HG03175 (cell line): ENCODE results near the gene LCK.
A peak's percentile ranks its signal among the peaks of the same experiment; 100 is the strongest.
"Not testable (repeated sequence)": the region's sequence is repeated elsewhere in the genome, so short reads cannot be mapped to it uniquely, and the experiment has no call there.

Source experiments
- ATAC-seq: cut with Tn5 transposase; IDR thresholded peaks from one replicate; pipeline ENCODE4 v1.9.1; 2021; ENCODE audit warnings: mild to moderate bottlenecking, moderate library complexity; ENCODE audit not compliant: unreplicated experiment

LCK gene

GRCh38 chr1:32272557-32273390 is 21.7 kb downstream of the LCK start:
- ATAC-seq = no peak

GRCh38 chr1:32273391-32274208 is 22.5 kb downstream of the LCK start:
- no peak for ATAC-seq

GRCh38 chr1:32274646-32275340 is 23.7 kb downstream of the LCK start:
- ATAC-seq = no peak

- no peak for ATAC-seq
Measured at GRCh38 chr1:32275424-32275823, 24.4 kb downstream of the LCK start.

GRCh38 chr1:32276032-32276782 is 25.1 kb downstream of the LCK start:
- ATAC-seq = no peak

- not testable (repeated sequence) for ATAC-seq
Measured at GRCh38 chr1:32284777-32285176, 33.7 kb downstream of the LCK start.

- ATAC-seq = no peak
Measured at GRCh38 chr1:32285658-32286057, 34.6 kb downstream of the LCK start.

- ATAC-seq = no peak
Measured at GRCh38 chr1:32286763-32287162, 35.7 kb downstream of the LCK start.

GRCh38 chr1:32289256-32289655 is 38.2 kb downstream of the LCK start:
- ATAC-seq = no peak

- no peak for ATAC-seq
Measured at GRCh38 chr1:32291145-32291707, 40.2 kb downstream of the LCK start.

GRCh38 chr1:32291708-32292538 is 40.9 kb downstream of the LCK start, which contains the start of gene HDAC1:
Gene HDAC1, plus strand, starts transcription at chr1:32292083. Its CDS starts 87 bp downstream, at chr1:32292170.
- peak; percentile 97 for ATAC-seq

GRCh38 chr1:32298211-32298610 is 47.1 kb downstream of the LCK start:
- ATAC-seq = not testable (repeated sequence)

GRCh38 chr1:32299327-32299726 is 48.3 kb downstream of the LCK start:
- ATAC-seq = no peak

GRCh38 chr1:32303358-32303757 is 52.3 kb downstream of the LCK start:
- no peak for ATAC-seq

- no peak for ATAC-seq
Measured at GRCh38 chr1:32303997-32304622, 53.0 kb downstream of the LCK start.

GRCh38 chr1:32305310-32305709 is 54.2 kb downstream of the LCK start:
- no peak for ATAC-seq

- no peak for ATAC-seq
Measured at GRCh38 chr1:32307324-32307723, 56.3 kb downstream of the LCK start.

- no peak for ATAC-seq
Measured at GRCh38 chr1:32309960-32310359, 58.9 kb downstream of the LCK start.
